A673 (cell line): ENCODE measurements around the gene BCKDK. TPM values are rescaled to one million over a fixed set of nuclear protein-coding genes. Genes with fewer than 3 reads are reported as not detected.

Experiments
- BruUV-seq: library from RNA; stranded (reverse); fragments of 400-500 nt; replicated peaks from 2 replicates; lab custom pipeline; 2021; lab: Mats Ljungman, UMichigan
- CTCF ChIA-PET: fragments of 300-600 bp; sonication (Branson Sonifier 250); formaldehyde crosslinking; loops from one replicate; lab custom pipeline; 2022; ENCODE audit warnings: antibody characterized with exemption; lab: Charles Lee
- POLR2A ChIA-PET: fragments of 300-600 bp; sonication (Branson Sonifier 250); formaldehyde crosslinking; loops from one replicate; lab custom pipeline; 2022; ENCODE audit warnings: antibody characterized with exemption; ENCODE audit not compliant: low non-redundant PET; lab: Charles Lee
- DNase-seq: peaks from one replicate; pipeline ENCODE4 v3.0.0-alpha.2; 2015; ENCODE audit warnings: low spot score
- H3K27ac ChIP-seq: fragments of 200-600 bp; sonication (generic); 2 replicates; pipeline ENCODE4 v1.5.1; 2016; ENCODE audit warnings: mixed run types, low read depth, mild to moderate bottlenecking, mixed read lengths, antibody characterized with exemption, low read length; ENCODE audit not compliant: poor library complexity, severe bottlenecking
- H3K27me3 ChIP-seq: fragments of 200-600 bp; sonication (generic); replicated peaks from 2 replicates; pipeline ENCODE4 v1.6.1; 2017; ENCODE audit warnings: mixed run types, low read depth, mild to moderate bottlenecking, mixed read lengths, antibody characterized with exemption, low read length; ENCODE audit not compliant: insufficient read depth, poor library complexity
- H3K36me3 ChIP-seq: fragments of 200-600 bp; sonication (generic); 2 replicates; pipeline ENCODE4 v1.6.1; 2016; ENCODE audit warnings: mixed run types, mild to moderate bottlenecking, mixed read lengths, antibody characterized with exemption, low read length; ENCODE audit not compliant: insufficient read depth, poor library complexity, severe bottlenecking
- H3K4me1 ChIP-seq: fragments of 200-600 bp; sonication (generic); 2 replicates; pipeline ENCODE4 v1.6.1; 2017; ENCODE audit warnings: mixed run types, mild to moderate bottlenecking, mixed read lengths, antibody characterized with exemption, low read length; ENCODE audit not compliant: insufficient read depth, poor library complexity, severe bottlenecking
- H3K4me3 ChIP-seq: fragments of 200-600 bp; sonication (generic); 2 replicates; pipeline ENCODE4 v1.5.1; 2016; ENCODE audit warnings: low read depth, mixed run types, mild to moderate bottlenecking, mixed read lengths, low read length; ENCODE audit not compliant: poor library complexity, severe bottlenecking
- H3K9me3 ChIP-seq: fragments of 200-600 bp; sonication (generic); 2 replicates; pipeline ENCODE4 v1.6.1; 2016; ENCODE audit warnings: mixed run types, low read depth, mild to moderate bottlenecking, mixed read lengths, antibody characterized with exemption, low read length; ENCODE audit not compliant: poor library complexity, severe bottlenecking
- EZH2 ChIP-seq: fragments of 200-600 bp; sonication (generic); IDR thresholded peaks from 2 replicates; pipeline ENCODE4 v1.6.1; 2017; ENCODE audit warnings: borderline replicate concordance, low read depth, mild to moderate bottlenecking, mixed read lengths, antibody characterized with exemption, low read length; ENCODE audit not compliant: poor library complexity, severe bottlenecking
- intact Hi-C: fragments of 100-400 bp; cut with micrococcal nuclease; formaldehyde crosslinking; loops from one replicate; pipeline ENCODE4 v1.10.0; 2022; ENCODE audit not compliant: unreplicated experiment
- total RNA-seq: library from RNA; stranded (reverse); gene quantifications from 2 replicates; pipeline ENCODE4 v1.2.3, GENCODE V29; 2021
- TF ChIP-seq, protein P1 (sequence below): fragments of 300-800, 200-600 bp; sonication (generic); conservative IDR thresholded peaks from 2 replicates; pipeline ENCODE4 v1.5.1; 2017; ENCODE audit warnings: low read depth, mild to moderate bottlenecking, antibody characterized with exemption, low read length, moderate library complexity, mixed read lengths

Gene BCKDK
- total RNA-seq, 1 experiment from 2014 or later = 36.6 TPM

DNA sequence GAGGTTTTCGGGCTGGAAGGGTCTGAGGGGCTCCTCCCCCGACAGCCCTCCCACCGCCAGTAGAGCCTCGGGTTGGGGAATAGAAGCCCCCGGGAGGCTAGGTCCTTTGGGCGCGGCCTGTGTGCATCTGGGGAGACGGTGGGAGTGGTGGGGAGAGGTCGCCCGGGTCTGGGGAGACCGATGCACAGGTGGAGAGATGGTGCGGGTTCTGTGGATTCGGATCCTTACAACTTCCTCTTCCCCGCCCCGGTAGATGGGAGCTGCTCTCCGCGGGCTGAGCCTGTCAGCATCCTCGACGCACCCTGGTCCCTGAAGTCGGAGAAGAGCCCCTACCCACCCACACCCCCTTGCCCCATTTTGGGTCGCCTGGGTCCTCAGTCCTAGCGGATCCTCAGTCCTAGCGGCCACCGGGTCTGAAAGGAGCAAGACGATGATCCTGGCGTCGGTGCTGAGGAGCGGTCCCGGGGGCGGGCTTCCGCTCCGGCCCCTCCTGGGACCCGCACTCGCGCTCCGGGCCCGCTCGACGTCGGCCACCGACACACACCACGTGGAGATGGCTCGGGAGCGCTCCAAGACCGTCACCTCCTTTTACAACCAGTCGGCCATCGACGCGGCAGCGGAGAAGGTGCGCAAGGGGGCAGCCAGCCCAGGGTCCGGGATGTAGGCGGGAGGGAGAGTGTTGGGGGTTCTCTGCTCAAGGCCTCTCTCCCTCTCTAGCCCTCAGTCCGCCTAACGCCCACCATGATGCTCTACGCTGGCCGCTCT is 790 bp downstream of the BCKDK start:
- H3K4me1 ChIP-seq = peaks cover 13% of the 10 kb centered on the region
- no peaks in the 10 kb centered on the region for H3K9me3 ChIP-seq
- peaks cover 31% of the 10 kb centered on the region for H3K36me3 ChIP-seq
- H3K27ac ChIP-seq = peak overlapping the region; percentile 87
- CTCF ChIA-PET = interaction anchor here (0.5 kb wide), 1 partner anchor 415 kb away, joined by 3 read pairs; no protein-coding TSS in a partner anchor
- intact Hi-C loops = no loop called here
- no peaks in the 10 kb centered on the region for H3K27me3 ChIP-seq
- no peak for DNase-seq
- TF ChIP-seq, protein P1, sequence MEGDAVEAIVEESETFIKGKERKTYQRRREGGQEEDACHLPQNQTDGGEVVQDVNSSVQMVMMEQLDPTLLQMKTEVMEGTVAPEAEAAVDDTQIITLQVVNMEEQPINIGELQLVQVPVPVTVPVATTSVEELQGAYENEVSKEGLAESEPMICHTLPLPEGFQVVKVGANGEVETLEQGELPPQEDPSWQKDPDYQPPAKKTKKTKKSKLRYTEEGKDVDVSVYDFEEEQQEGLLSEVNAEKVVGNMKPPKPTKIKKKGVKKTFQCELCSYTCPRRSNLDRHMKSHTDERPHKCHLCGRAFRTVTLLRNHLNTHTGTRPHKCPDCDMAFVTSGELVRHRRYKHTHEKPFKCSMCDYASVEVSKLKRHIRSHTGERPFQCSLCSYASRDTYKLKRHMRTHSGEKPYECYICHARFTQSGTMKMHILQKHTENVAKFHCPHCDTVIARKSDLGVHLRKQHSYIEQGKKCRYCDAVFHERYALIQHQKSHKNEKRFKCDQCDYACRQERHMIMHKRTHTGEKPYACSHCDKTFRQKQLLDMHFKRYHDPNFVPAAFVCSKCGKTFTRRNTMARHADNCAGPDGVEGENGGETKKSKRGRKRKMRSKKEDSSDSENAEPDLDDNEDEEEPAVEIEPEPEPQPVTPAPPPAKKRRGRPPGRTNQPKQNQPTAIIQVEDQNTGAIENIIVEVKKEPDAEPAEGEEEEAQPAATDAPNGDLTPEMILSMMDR = no peak
- no peak for TF ChIP-seq EZH2
- POLR2A ChIA-PET = interaction anchor here (0.6 kb wide), 1 partner anchor 8 kb away, joined by 3 read pairs; the partner anchor contains the start of gene KAT8
- H3K4me3 ChIP-seq = peak overlapping the region; percentile 96
- TSS peak; percentile 41 for BruUV-seq

- intact Hi-C loops = no loop called here
- peak overlapping the region; percentile 96 for H3K4me3 ChIP-seq
- H3K36me3 ChIP-seq = peaks cover 31% of the 10 kb centered on the region
Measured at GRCh38 chr16:31109622-31110021, 1.4 kb downstream of the BCKDK start.

GRCh38 chr16:31110106-31111034 is 2.2 kb downstream of the BCKDK start:
- no TSS peak for BruUV-seq
- TF ChIP-seq, protein P1 = no peak
- TF ChIP-seq EZH2 = no peak
- intact Hi-C loops = no loop called here

More at GRCh38 chr16:31109622-31110021, 1.4 kb downstream of the BCKDK start:
- Histone ChIP-seq H3K27ac (no peak overlapping the region), H3K27me3 (no peaks in the 10 kb centered on the region), H3K4me1 (peaks cover 13% of the 10 kb centered on the region), H3K9me3 (no peaks in the 10 kb centered on the region)
- no TSS peak for BruUV-seq
- TF ChIP-seq, protein P1 = no peak
- TF ChIP-seq EZH2 = no peak
- ChIA-PET CTCF (no interaction called here), POLR2A (no interaction called here)
- DNase-seq = no peak

More at GRCh38 chr16:31110106-31111034, 2.2 kb downstream of the BCKDK start:
- CTCF ChIA-PET = no interaction called here
- H3K27me3 ChIP-seq = no peaks in the 10 kb centered on the region
- H3K36me3 ChIP-seq = peaks cover 31% of the 10 kb centered on the region
- no peak overlapping the region for H3K4me3 ChIP-seq
- no peaks in the 10 kb centered on the region for H3K9me3 ChIP-seq
- no peak overlapping the region for H3K27ac ChIP-seq
- H3K4me1 ChIP-seq = peaks cover 13% of the 10 kb centered on the region
- POLR2A ChIA-PET = no interaction called here
- DNase-seq = no peak
